ENCODE measurements around the gene COX11. TPM values are rescaled to one million over a fixed set of nuclear protein-coding genes. Genes with fewer than 3 reads are reported as not detected.

Gene COX11
- total and polyA plus RNA-seq, 2 of the 13 experiments (the other 11 are each of a cell fraction or from before 2014, with no cell fraction given) = 103 to 203 TPM

DNA sequence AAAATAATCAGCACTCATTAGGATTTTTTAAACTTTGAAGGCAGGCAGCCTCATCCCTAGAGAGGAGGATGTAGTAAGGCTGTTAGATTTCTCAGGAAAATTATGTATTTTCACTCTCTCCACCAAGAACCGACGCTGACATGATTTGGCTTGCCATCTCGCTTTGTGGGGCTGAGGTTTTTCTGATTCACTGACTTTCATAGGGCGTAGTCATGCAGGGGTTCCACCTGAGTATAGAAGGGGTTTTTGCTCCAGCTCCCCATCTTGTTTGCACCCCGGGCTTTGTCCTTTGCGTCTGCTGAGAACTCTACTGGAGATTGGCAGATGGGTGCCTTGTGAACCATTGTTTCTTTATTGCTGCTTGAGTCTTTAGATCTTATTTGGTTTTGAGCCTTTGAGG lies 47.6 kb downstream of the COX11 start (continued):
- TF ChIP-seq, protein P1, sequence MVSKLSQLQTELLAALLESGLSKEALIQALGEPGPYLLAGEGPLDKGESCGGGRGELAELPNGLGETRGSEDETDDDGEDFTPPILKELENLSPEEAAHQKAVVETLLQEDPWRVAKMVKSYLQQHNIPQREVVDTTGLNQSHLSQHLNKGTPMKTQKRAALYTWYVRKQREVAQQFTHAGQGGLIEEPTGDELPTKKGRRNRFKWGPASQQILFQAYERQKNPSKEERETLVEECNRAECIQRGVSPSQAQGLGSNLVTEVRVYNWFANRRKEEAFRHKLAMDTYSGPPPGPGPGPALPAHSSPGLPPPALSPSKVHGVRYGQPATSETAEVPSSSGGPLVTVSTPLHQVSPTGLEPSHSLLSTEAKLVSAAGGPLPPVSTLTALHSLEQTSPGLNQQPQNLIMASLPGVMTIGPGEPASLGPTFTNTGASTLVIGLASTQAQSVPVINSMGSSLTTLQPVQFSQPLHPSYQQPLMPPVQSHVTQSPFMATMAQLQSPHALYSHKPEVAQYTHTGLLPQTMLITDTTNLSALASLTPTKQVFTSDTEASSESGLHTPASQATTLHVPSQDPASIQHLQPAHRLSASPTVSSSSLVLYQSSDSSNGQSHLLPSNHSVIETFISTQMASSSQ (IDR thresholded peaks at IDR 0.05; ENCODE audit: low read depth) = no peak
- TF ChIP-seq, protein P1 (CRISPR knock-in tag; IDR thresholded peaks at IDR 0.05; ENCODE audit: borderline replicate concordance) = no peak
- TF ChIP-seq KLF16 (CRISPR knock-in tag; IDR thresholded peaks at IDR 0.05) (no peak), SRSF9 (IDR thresholded peaks at IDR 0.05; ENCODE audit: borderline replicate concordance, insufficient read depth, low read depth, low read length, poor library complexity, severe bottlenecking) (no peak), ZNF775 (CRISPR knock-in tag; IDR thresholded peaks at IDR 0.05; ENCODE audit: borderline replicate concordance) (no peak), SMAD9 (CRISPR knock-in tag; IDR thresholded peaks at IDR 0.05) (no peak), POGZ (CRISPR knock-in tag; IDR thresholded peaks at IDR 0.05) (no peak), NCOA5 (CRISPR knock-in tag; IDR thresholded peaks at IDR 0.05) (no peak), ZFP62 (CRISPR knock-in tag; IDR thresholded peaks at IDR 0.05) (no peak)
- TF ChIP-seq, protein P2, sequence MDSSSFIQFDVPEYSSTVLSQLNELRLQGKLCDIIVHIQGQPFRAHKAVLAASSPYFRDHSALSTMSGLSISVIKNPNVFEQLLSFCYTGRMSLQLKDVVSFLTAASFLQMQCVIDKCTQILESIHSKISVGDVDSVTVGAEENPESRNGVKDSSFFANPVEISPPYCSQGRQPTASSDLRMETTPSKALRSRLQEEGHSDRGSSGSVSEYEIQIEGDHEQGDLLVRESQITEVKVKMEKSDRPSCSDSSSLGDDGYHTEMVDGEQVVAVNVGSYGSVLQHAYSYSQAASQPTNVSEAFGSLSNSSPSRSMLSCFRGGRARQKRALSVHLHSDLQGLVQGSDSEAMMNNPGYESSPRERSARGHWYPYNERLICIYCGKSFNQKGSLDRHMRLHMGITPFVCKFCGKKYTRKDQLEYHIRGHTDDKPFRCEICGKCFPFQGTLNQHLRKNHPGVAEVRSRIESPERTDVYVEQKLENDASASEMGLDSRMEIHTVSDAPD (CRISPR knock-in tag; IDR thresholded peaks at IDR 0.05) = no peak
